ENCODE results near the gene SUSD4. TPM values are rescaled to one million over a fixed set of nuclear protein-coding genes. Genes with fewer than 3 reads are reported as not detected.

The SUSD4 gene
- total and polyA plus RNA-seq, 2 of the 8 experiments (the other 6 are each of a cell fraction or from before 2014, with no cell fraction given) = 3.9 to 5.2 TPM

GRCh38 chr1:223332997-223333396 lies 31.0 kb downstream of the SUSD4 start:
- no peak for FAIRE-seq
- Histone ChIP-seq H2BK15ac (ENCODE audit: low read length) (no peak overlapping the region), H3K27me3 (replicated peaks in 1 of 4; ENCODE audit: control insufficient read depth in 3 of 4, extremely low read depth in 1 of 4, insufficient read depth in 3 of 4, low read length in 3 of 4) (no peaks in the 10 kb centered on the region), H3K4me1 (replicated peaks in 1 of 4; ENCODE audit: control insufficient read depth in 3 of 4, insufficient read depth in 4 of 4, low read length in 3 of 4) (peaks cover 0 to 2% (median 0%) of the 10 kb centered on the region in 4 experiments; a peak in 1 of 7 replicates), H4K5ac (ENCODE audit: insufficient read length, low read depth, low read length) (no peak overlapping the region), H2BK5ac (ENCODE audit: low read depth, low read length) (no peak overlapping the region), H3K56ac (replicated peaks; ENCODE audit: insufficient read length, low read depth, low read length) (no peak overlapping the region), H2BK20ac (ENCODE audit: low read length) (no peak overlapping the region), H2AK5ac (ENCODE audit: low read depth, low read length) (no peak overlapping the region), H3K23me2 (ENCODE audit: low read depth, low read length) (no peaks in the 10 kb centered on the region; the same call in 1 of the 2 replicates), H3K4ac (replicated peaks; ENCODE audit: insufficient read length, low read depth, low read length) (no peak overlapping the region), H3K9me3 (ENCODE audit: insufficient read depth in 2 of 2, low read depth in 1 of 2, low read length in 1 of 2) (no peaks in the 10 kb centered on the region), H3K14ac (ENCODE audit: insufficient read length) (no peak overlapping the region), H2AFZ (ENCODE audit: low read length) (no peak overlapping the region), H2BK120ac (replicated peaks; ENCODE audit: low read depth, low read length) (no peak overlapping the region), H3K18ac (ENCODE audit: extremely low read depth, low read length) (no peak overlapping the region), H3K36me3 (ENCODE audit: control insufficient read depth in 2 of 4, insufficient read depth in 4 of 4, low read length in 3 of 4) (no peaks in the 10 kb centered on the region), H4K20me1 (replicated peaks in 1 of 2; ENCODE audit: control insufficient read depth in 1 of 2, insufficient read depth in 2 of 2, low read length in 2 of 2) (no peaks in the 10 kb centered on the region), H4K91ac (replicated peaks; ENCODE audit: insufficient read length, low read length) (no peak overlapping the region), H3K4me3 (ENCODE audit: extremely low read depth in 1 of 4, insufficient read depth in 2 of 4, low read depth in 3 of 4, low read length in 4 of 4) (no peak overlapping the region), H4K8ac (ENCODE audit: extremely low read depth, insufficient read depth, low read length) (no peak overlapping the region), H2BK12ac (ENCODE audit: low read depth, low read length) (no peak overlapping the region), H3K23ac (ENCODE audit: insufficient read length) (no peak overlapping the region), H3K79me1 (ENCODE audit: low read depth, low read length) (no peaks in the 10 kb centered on the region), H3K27ac (ENCODE audit: low read depth, low read length) (no peak overlapping the region), H3K4me2 (ENCODE audit: insufficient read depth in 1 of 2, low read depth in 2 of 2, low read length in 2 of 2) (no peak overlapping the region), H3K79me2 (ENCODE audit: control insufficient read depth in 1 of 2, insufficient read depth in 2 of 2, low read length in 2 of 2) (no peaks in the 10 kb centered on the region), H3K9ac (replicated peaks in 1 of 4; ENCODE audit: extremely low read depth in 1 of 4, low read depth in 3 of 4, low read length in 3 of 4) (no peak overlapping the region; a peak in 1 of 7 replicates)
- 86% methylated on average over 7 of the region's 7 CpGs; no CpG with 5 or more reads in 1 of the 2 experiments for whole genome bisulfite sequencing, 2 experiments (ENCODE audit: extremely low coverage in 1 of 2, insufficient coverage in 1 of 2, insufficient read length in 1 of 2, insufficient replicate concordance in 2 of 2, low coverage in 1 of 2, low lambda C conversion rate in 2 of 2, missing lambda C conversion rate in 1 of 2)
- no peak for DNase-seq (ENCODE audit: low read depth in 1 of 2, low spot score in 2 of 2)
- ChIA-PET POLR2A (ENCODE audit: partially characterized antibody) (no interaction called here), CTCF (ENCODE audit: partially characterized antibody) (interaction anchor here (0.8 kb wide), 1 partner anchor 223 kb away, joined by 3 read pairs; no protein-coding TSS in a partner anchor)
- TF ChIP-seq EGR1 (IDR thresholded peaks at IDR 0.05; ENCODE audit: borderline replicate concordance, low read depth, low read length) (no peak), RNF2 (IDR thresholded peaks at IDR 0.05; ENCODE audit: borderline replicate concordance, low read depth, low read length, missing control alignments, poor library complexity, severe bottlenecking) (no peak), TEAD4 (IDR thresholded peaks at IDR 0.05; ENCODE audit: low read depth, low read length) (no peak), KDM1A (IDR thresholded peaks at IDR 0.05; ENCODE audit: borderline replicate concordance, low read length) (no peak), ATF2 (IDR thresholded peaks at IDR 0.05; ENCODE audit: low read length) (no peak), FOSL1 (IDR thresholded peaks at IDR 0.05; ENCODE audit: insufficient read depth, low read depth, low read length) (no peak), RXRA (IDR thresholded peaks at IDR 0.05; ENCODE audit: insufficient read depth, low read depth, low read length) (no peak), GTF2F1 (IDR thresholded peaks at IDR 0.05; ENCODE audit: borderline replicate concordance, low read depth, low read length) (no peak), BACH1 (IDR thresholded peaks at IDR 0.05; ENCODE audit: low read length) (no peak), CHD2 (IDR thresholded peaks at IDR 0.05; ENCODE audit: low read length) (no peak), TBP (IDR thresholded peaks at IDR 0.05; ENCODE audit: low read depth, low read length) (no peak)

Data from H1 (cell line).